Suprapubic skin (tissue), 4 donors: ENCODE results near the gene CERS4.

Source experiments
- CTCF ChIP-seq, 2 donors: fragments of 200-600 bp in 1 of 2; fragments of 450-650 bp in 1 of 2; sonication (generic) in 1 of 2; IDR thresholded peaks; one replicate each; pipeline ENCODE4 v1.5.1; 2016 to 2019; ENCODE audit warnings: antibody characterized with exemption in 2 of 2, mild to moderate bottlenecking in 1 of 2, moderate library complexity in 1 of 2
- EP300 ChIP-seq: sonication (generic); formaldehyde crosslinking; IDR thresholded peaks from one replicate; pipeline ENCODE4 v1.6.1; 2017; ENCODE audit warnings: antibody characterized with exemption
- POLR2A ChIP-seq, 2 donors: fragments of 450-650 bp; IDR thresholded peaks; one replicate each; pipeline ENCODE4 v1.6.1; 2017; ENCODE audit warnings: antibody characterized with exemption in 2 of 2, mild to moderate bottlenecking in 2 of 2, moderate library complexity in 2 of 2
- POLR2AphosphoS5 ChIP-seq, 3 donors: sonication (generic); formaldehyde crosslinking; IDR thresholded peaks; one replicate each; pipeline ENCODE4 v1.6.1; 2017; ENCODE audit warnings: antibody characterized with exemption in 3 of 3

- TF ChIP-seq CTCF (IDR thresholded peaks at IDR 0.05) (no peak), EP300 (no peak), POLR2A (IDR thresholded peaks at IDR 0.05) (no peak), POLR2AphosphoS5 (IDR thresholded peaks at IDR 0.05) (no peak)
These were observed 41.4 kb downstream of the CERS4 start for GRCh38 chr19:8250596-8250995.
